Nucleus accumbens (tissue), 56 donors: ENCODE results near the gene CLTA.

Experiments
- DNase-seq, 56 donors: peaks; one replicate each; lab custom pipeline; 2025; lab: John Stamatoyannopoulos, UW

The CLTA gene

GRCh38 chr9:36190388-36191289 lies at the start of gene CLTA:
TSS of gene CLTA (plus strand) at chr9:36190921. CDS start at chr9:36191057, 136 bp downstream.
- DNase-seq, result peak; percentile 79 to 99 (median 98)

- DNase-seq, result peak in 13 of 56 donors; percentile 13 to 61 (median 29)
These were observed 49.4 kb upstream of the CLTA start for GRCh38 chr9:36141288-36141687.

GRCh38 chr9:36141761-36142160 lies 49.0 kb upstream of the CLTA start:
- DNase-seq, result no peak

GRCh38 chr9:36142510-36143244 lies 48.0 kb upstream of the CLTA start:
- peak in 8 of 56 donors; percentile 18 to 39 (median 28) for DNase-seq

GRCh38 chr9:36143245-36143641 lies 47.5 kb upstream of the CLTA start:
- DNase-seq, result no peak

GRCh38 chr9:36144309-36145232 lies 46.1 kb upstream of the CLTA start:
- no peak for DNase-seq

- DNase-seq, result no peak
These were observed 44.8 kb upstream of the CLTA start for GRCh38 chr9:36145970-36146369.

- DNase-seq, result no peak
These were observed 44.1 kb upstream of the CLTA start for GRCh38 chr9:36146651-36147050.

- no peak for DNase-seq
These were observed 43.1 kb upstream of the CLTA start for GRCh38 chr9:36147441-36148175.

GRCh38 chr9:36148311-36149051 lies 42.2 kb upstream of the CLTA start:
- DNase-seq, result peak in 54 of 56 donors; percentile 63 to 99 (median 88)

- peak in 4 of 56 donors; percentile 14 to 36 (median 26) for DNase-seq
These were observed 41.5 kb upstream of the CLTA start for GRCh38 chr9:36149197-36149596.

- peak in 2 of 56 donors; percentile 16 to 26 for DNase-seq
These were observed 40.0 kb upstream of the CLTA start for GRCh38 chr9:36150574-36151315.

GRCh38 chr9:36151316-36152210 lies 39.2 kb upstream of the CLTA start:
- DNase-seq, result peak in 4 of 56 donors; percentile 16 to 36 (median 24)

- DNase-seq, result no peak
These were observed 37.8 kb upstream of the CLTA start for GRCh38 chr9:36152741-36153438.

GRCh38 chr9:36153746-36154145 lies 37.0 kb upstream of the CLTA start:
- DNase-seq, result no peak

GRCh38 chr9:36154331-36154952 lies 36.3 kb upstream of the CLTA start:
- peak in 41 of 56 donors; percentile 17 to 74 (median 49) for DNase-seq
